ENCODE results near the gene FUT7. TPM values are rescaled to one million over a fixed set of nuclear protein-coding genes. Genes with fewer than 3 reads are reported as not detected.

The FUT7 gene
- total and polyA plus RNA-seq, 2 of the 8 experiments (the other 6 are each of a cell fraction or from before 2014, with no cell fraction given), result not detected

GRCh38 chr9:136997371-136997770 is 34.5 kb downstream of the FUT7 start (continued):
- TF ChIP-seq CHD7 (IDR thresholded peaks at IDR 0.05; ENCODE audit: insufficient replicate concordance, low read length) (no peak), MAX (IDR thresholded peaks at IDR 0.05) (no peak), USF2 (IDR thresholded peaks at IDR 0.05; ENCODE audit: low read length) (no peak), HDAC6 (IDR thresholded peaks at IDR 0.05; ENCODE audit: low read depth, low read length) (no peak), BRCA1 (IDR thresholded peaks at IDR 0.05; ENCODE audit: low read depth, low read length) (no peak), GTF2F1 (IDR thresholded peaks at IDR 0.05; ENCODE audit: borderline replicate concordance, low read depth, low read length) (no peak), FOSL1 (IDR thresholded peaks at IDR 0.05; ENCODE audit: insufficient read depth, low read depth, low read length) (no peak), POLR2A (IDR thresholded peaks at IDR 0.05; ENCODE audit: control extremely low read depth in 1 of 2, low read depth in 2 of 2, low read length in 2 of 2) (no peak), SIRT6 (IDR thresholded peaks at IDR 0.05; ENCODE audit: low read length) (no peak), SP2 (IDR thresholded peaks at IDR 0.05; ENCODE audit: low read length) (no peak), GABPA (IDR thresholded peaks at IDR 0.05; ENCODE audit: borderline replicate concordance, insufficient read depth, low read length) (no peak), CHD2 (IDR thresholded peaks at IDR 0.05; ENCODE audit: low read length) (no peak)
